ENCODE data around the gene COA8. TPM values are rescaled to one million over a fixed set of nuclear protein-coding genes. Genes with fewer than 3 reads are reported as not detected.

COA8 gene
- total RNA-seq, 1 experiment from 2014 or later, result 37.2 TPM

GRCh38 chr14:103629503-103630121 lies 66.9 kb downstream of the COA8 start:
- Mint-ChIP-seq H3K4me1 (ENCODE audit: low read depth, unreplicated experiment) (peaks cover 20% of the 10 kb centered on the region), H3K36me3 (ENCODE audit: insufficient read depth, unreplicated experiment) (peaks cover 49% of the 10 kb centered on the region), H3K4me3 (ENCODE audit: low read depth, unreplicated experiment) (peak overlapping the region; percentile 79), H3K27me3 (ENCODE audit: unreplicated experiment) (no peaks in the 10 kb centered on the region), H3K27ac (ENCODE audit: unreplicated experiment) (peak overlapping the region; percentile 72), H3K9me3 (ENCODE audit: low read depth, unreplicated experiment) (no peaks in the 10 kb centered on the region)
- TF ChIP-seq, protein P1, sequence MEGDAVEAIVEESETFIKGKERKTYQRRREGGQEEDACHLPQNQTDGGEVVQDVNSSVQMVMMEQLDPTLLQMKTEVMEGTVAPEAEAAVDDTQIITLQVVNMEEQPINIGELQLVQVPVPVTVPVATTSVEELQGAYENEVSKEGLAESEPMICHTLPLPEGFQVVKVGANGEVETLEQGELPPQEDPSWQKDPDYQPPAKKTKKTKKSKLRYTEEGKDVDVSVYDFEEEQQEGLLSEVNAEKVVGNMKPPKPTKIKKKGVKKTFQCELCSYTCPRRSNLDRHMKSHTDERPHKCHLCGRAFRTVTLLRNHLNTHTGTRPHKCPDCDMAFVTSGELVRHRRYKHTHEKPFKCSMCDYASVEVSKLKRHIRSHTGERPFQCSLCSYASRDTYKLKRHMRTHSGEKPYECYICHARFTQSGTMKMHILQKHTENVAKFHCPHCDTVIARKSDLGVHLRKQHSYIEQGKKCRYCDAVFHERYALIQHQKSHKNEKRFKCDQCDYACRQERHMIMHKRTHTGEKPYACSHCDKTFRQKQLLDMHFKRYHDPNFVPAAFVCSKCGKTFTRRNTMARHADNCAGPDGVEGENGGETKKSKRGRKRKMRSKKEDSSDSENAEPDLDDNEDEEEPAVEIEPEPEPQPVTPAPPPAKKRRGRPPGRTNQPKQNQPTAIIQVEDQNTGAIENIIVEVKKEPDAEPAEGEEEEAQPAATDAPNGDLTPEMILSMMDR (IDR thresholded peaks at IDR 0.05; ENCODE audit: unreplicated experiment), result no peak
- CTCF ChIA-PET, result interaction anchor here (0.7 kb wide), 1 partner anchor 11 kb away, joined by 3 read pairs; no protein-coding TSS in a partner anchor
- intact Hi-C loops (cut with micrococcal nuclease; ENCODE audit: unreplicated experiment), result loop anchor here (10.0 kb wide), 1 partner anchor 55 kb away; no protein-coding TSS in a partner anchor
- no TSS peak for BruUV-seq (replicated peaks)
- peak; percentile 50 for DNase-seq

- peaks cover 46% of the 10 kb centered on the region for H3K36me3 Mint-ChIP-seq (ENCODE audit: insufficient read depth, unreplicated experiment)
- no peak for DNase-seq
- H3K27ac Mint-ChIP-seq (ENCODE audit: unreplicated experiment), result peak overlapping the region; percentile 72
- peak overlapping the region; percentile 79 for H3K4me3 Mint-ChIP-seq (ENCODE audit: low read depth, unreplicated experiment)
- H3K9me3 Mint-ChIP-seq (ENCODE audit: low read depth, unreplicated experiment), result no peaks in the 10 kb centered on the region
- peaks cover 14% of the 10 kb centered on the region for H3K4me1 Mint-ChIP-seq (ENCODE audit: low read depth, unreplicated experiment)
- BruUV-seq (replicated peaks), result TSS peak; percentile 77
- intact Hi-C loops (cut with micrococcal nuclease; ENCODE audit: unreplicated experiment), result no loop called here
- no peaks in the 10 kb centered on the region for H3K27me3 Mint-ChIP-seq (ENCODE audit: unreplicated experiment)
- CTCF ChIA-PET, result interaction anchor here (0.7 kb wide), 1 partner anchor 12 kb away, joined by 3 read pairs; no protein-coding TSS in a partner anchor
- TF ChIP-seq, protein P1 (IDR thresholded peaks at IDR 0.05; ENCODE audit: unreplicated experiment), result no peak
Observed at GRCh38 chr14:103630364-103631108, 67.8 kb downstream of the COA8 start.

DNA sequence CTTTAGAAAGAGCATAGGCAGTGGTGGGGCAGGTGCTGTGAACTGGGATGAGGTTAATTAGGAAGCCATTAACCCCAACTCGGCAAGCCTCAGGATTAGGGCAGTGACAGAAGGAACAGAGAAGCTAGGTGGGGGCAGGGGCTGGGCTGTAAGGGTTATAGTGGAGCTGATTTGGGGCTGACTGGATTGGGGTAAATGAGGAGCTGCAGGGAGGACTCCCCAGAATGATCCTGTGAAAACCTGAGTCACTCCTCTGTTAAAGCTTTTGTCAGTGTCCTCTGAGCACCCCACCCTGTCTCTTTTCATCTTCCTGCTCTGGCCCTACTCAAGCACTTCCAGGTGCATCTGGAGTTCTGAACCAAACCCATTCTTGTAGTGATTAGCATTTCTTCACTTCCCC lies 70.6 kb downstream of the COA8 start:
- H3K4me1 Mint-ChIP-seq (ENCODE audit: low read depth, unreplicated experiment), result no peaks in the 10 kb centered on the region
- peaks cover 35% of the 10 kb centered on the region for H3K36me3 Mint-ChIP-seq (ENCODE audit: insufficient read depth, unreplicated experiment)
- H3K9me3 Mint-ChIP-seq (ENCODE audit: low read depth, unreplicated experiment), result no peaks in the 10 kb centered on the region
- TF ChIP-seq, protein P1 (IDR thresholded peaks at IDR 0.05; ENCODE audit: unreplicated experiment), result no peak
- H3K27ac Mint-ChIP-seq (ENCODE audit: unreplicated experiment), result no peak overlapping the region
- DNase-seq, result no peak
- CTCF ChIA-PET, result no interaction called here
- BruUV-seq (replicated peaks), result no TSS peak
- no peak overlapping the region for H3K4me3 Mint-ChIP-seq (ENCODE audit: low read depth, unreplicated experiment)
- H3K27me3 Mint-ChIP-seq (ENCODE audit: unreplicated experiment), result no peaks in the 10 kb centered on the region
- intact Hi-C loops (cut with micrococcal nuclease; ENCODE audit: unreplicated experiment), result no loop called here

GRCh38 chr14:103634156-103634555 lies 71.4 kb downstream of the COA8 start:
- BruUV-seq (replicated peaks), result no TSS peak
- Mint-ChIP-seq H3K27me3 (ENCODE audit: unreplicated experiment) (no peaks in the 10 kb centered on the region), H3K4me1 (ENCODE audit: low read depth, unreplicated experiment) (no peaks in the 10 kb centered on the region), H3K9me3 (ENCODE audit: low read depth, unreplicated experiment) (no peaks in the 10 kb centered on the region), H3K27ac (ENCODE audit: unreplicated experiment) (no peak overlapping the region), H3K4me3 (ENCODE audit: low read depth, unreplicated experiment) (no peak overlapping the region), H3K36me3 (ENCODE audit: insufficient read depth, unreplicated experiment) (peaks cover 31% of the 10 kb centered on the region)
- TF ChIP-seq, protein P1 (IDR thresholded peaks at IDR 0.05; ENCODE audit: unreplicated experiment), result no peak
- no peak for DNase-seq
- intact Hi-C loops (cut with micrococcal nuclease; ENCODE audit: unreplicated experiment), result no loop called here
- CTCF ChIA-PET, result no interaction called here
